BE2C (cell line): Measurements from ENCODE around the gene TNFRSF9.

Source experiments
- DNase-seq: peaks from one replicate; pipeline ENCODE4 v3.0.0-alpha.2; 2020
- H3K27me3 ChIP-seq: fragments of 250-450 bp; sonication (Bioruptor Pico); 2 replicates; pipeline ENCODE4 v1.5.1; 2020; ENCODE audit warnings: mild to moderate bottlenecking
- H3K36me3 ChIP-seq: fragments of 250-450 bp; sonication (Bioruptor Pico); 2 replicates; pipeline ENCODE4 v1.5.1; 2020; ENCODE audit warnings: mild to moderate bottlenecking
- H3K4me1 ChIP-seq: fragments of 250-450 bp; sonication (Bioruptor Pico); 2 replicates; pipeline ENCODE4 v1.5.1; 2020
- H3K4me3 ChIP-seq: 2 replicates; pipeline ENCODE4 v1.5.1; 2011; ENCODE audit warnings: low read depth, low read length
- H3K9me3 ChIP-seq: fragments of 250-450 bp; sonication (Bioruptor Pico); 2 replicates; pipeline ENCODE4 v1.5.1; 2020
- TF ChIP-seq, protein P1 (sequence below): IDR thresholded peaks from 2 replicates; pipeline ENCODE4 v1.5.1; 2012; ENCODE audit warnings: mild to moderate bottlenecking, low read depth, low read length

The TNFRSF9 gene

DNA sequence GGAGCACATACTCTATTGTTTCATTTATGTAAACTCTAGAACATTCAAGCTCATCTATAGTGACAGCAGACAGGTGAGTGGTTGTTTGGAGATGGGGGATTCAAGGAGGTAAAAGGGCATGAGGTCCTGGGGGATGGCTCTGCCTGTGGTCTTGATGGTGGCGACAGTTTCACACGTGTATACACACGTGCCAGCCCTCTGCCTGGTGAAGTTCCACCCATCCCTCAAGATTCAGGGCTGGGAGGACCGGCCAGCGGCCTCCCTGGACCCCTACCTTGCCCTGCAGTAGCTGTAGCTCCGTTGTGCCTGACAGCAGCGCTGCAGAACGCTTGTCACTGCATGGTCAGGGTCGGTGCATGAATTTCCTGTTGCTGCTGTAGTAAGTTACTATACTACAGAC, 48.8 kb downstream of the TNFRSF9 start:
- no peaks in the 10 kb centered on the region for H3K27me3 ChIP-seq
- no peak for DNase-seq
- no peaks in the 10 kb centered on the region for H3K36me3 ChIP-seq
- no peaks in the 10 kb centered on the region for H3K9me3 ChIP-seq
- TF ChIP-seq, protein P1, sequence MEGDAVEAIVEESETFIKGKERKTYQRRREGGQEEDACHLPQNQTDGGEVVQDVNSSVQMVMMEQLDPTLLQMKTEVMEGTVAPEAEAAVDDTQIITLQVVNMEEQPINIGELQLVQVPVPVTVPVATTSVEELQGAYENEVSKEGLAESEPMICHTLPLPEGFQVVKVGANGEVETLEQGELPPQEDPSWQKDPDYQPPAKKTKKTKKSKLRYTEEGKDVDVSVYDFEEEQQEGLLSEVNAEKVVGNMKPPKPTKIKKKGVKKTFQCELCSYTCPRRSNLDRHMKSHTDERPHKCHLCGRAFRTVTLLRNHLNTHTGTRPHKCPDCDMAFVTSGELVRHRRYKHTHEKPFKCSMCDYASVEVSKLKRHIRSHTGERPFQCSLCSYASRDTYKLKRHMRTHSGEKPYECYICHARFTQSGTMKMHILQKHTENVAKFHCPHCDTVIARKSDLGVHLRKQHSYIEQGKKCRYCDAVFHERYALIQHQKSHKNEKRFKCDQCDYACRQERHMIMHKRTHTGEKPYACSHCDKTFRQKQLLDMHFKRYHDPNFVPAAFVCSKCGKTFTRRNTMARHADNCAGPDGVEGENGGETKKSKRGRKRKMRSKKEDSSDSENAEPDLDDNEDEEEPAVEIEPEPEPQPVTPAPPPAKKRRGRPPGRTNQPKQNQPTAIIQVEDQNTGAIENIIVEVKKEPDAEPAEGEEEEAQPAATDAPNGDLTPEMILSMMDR, result no peak
- H3K4me1 ChIP-seq, result no peaks in the 10 kb centered on the region
- no peak overlapping the region for H3K4me3 ChIP-seq

DNA sequence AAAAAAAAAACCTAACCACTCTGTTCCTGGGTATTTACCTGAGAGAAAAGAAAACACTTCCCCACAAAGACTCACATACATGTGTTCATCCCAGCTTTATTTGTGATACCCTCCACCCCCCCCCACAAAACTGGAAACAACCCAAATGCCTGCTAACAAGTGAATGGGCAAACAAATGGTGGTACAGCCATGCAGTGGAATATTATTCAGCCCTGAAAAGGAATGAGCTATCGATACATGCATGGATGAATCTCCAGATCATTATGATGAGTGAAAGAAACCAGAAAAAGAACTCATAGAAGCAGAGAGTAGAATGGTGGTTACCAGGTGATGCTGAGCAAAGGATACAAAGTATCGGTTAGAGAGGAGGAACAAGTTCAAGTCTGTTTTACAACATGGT, 49.8 kb downstream of the TNFRSF9 start:
- Histone ChIP-seq H3K4me3 (no peak overlapping the region), H3K27me3 (no peaks in the 10 kb centered on the region), H3K9me3 (no peaks in the 10 kb centered on the region), H3K36me3 (no peaks in the 10 kb centered on the region), H3K4me1 (no peaks in the 10 kb centered on the region)
- TF ChIP-seq, protein P1, result no peak
- no peak for DNase-seq

DNA sequence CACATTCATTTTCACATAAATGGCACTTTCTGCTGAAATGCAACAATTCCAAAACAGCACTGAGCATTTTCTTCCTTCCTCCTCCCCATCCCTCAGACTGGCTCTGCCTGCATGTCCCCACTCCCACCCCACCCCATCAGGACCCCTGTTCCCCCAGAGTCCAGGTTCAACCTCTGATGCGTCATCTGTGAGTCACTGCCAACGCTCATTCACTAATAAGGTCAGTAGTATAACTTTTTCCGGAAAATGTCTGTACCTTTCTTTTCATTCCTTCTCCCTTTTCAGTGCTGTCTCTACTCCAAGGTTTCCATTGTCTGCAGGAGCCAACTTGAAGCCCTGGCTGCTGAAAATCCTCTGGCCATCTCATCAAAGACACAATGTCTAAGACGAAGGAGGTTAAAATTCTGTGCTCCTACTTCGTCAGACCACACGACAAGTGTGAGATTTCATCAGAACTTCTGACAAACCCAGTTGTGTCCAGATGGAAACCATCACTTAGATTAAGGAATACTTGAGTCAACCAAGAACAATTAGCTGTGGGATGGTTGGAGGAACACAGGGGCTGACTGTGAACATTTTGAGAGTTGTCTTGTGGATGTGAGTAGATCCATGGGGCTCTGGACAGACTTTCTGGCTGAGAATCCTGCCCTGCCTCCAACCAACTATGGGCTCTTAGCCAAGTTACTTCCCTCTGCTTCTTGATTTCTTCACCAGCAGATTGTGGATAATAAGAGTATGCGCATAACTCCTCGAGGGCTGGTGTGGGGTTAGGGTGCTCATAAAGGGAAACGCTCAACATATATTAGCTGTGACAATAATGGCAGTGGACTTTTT, 52.2 kb downstream of the TNFRSF9 start:
- TF ChIP-seq, protein P1, result no peak
- no peaks in the 10 kb centered on the region for H3K4me1 ChIP-seq
- H3K27me3 ChIP-seq, result no peaks in the 10 kb centered on the region
- no peak overlapping the region for H3K4me3 ChIP-seq
- no peak for DNase-seq
- H3K9me3 ChIP-seq, result no peaks in the 10 kb centered on the region
- H3K36me3 ChIP-seq, result no peaks in the 10 kb centered on the region

DNA sequence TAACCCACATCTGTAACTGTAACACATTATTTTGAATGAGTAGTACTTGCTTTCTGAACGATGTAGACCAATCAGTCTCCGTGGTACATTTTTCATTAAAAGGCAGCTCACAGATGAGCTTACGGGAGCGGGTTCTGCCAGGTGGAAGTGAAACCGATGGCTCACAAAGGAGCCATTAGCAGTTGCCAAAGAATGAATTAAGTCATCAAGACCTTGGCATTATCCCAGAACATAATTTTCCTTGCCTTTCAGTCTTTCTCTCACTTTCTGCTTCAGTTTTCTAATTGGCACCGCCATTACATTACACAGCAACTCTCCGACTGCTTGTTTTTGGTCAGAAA, 54.3 kb downstream of the TNFRSF9 start:
- no peak for DNase-seq
- TF ChIP-seq, protein P1, result no peak

DNA sequence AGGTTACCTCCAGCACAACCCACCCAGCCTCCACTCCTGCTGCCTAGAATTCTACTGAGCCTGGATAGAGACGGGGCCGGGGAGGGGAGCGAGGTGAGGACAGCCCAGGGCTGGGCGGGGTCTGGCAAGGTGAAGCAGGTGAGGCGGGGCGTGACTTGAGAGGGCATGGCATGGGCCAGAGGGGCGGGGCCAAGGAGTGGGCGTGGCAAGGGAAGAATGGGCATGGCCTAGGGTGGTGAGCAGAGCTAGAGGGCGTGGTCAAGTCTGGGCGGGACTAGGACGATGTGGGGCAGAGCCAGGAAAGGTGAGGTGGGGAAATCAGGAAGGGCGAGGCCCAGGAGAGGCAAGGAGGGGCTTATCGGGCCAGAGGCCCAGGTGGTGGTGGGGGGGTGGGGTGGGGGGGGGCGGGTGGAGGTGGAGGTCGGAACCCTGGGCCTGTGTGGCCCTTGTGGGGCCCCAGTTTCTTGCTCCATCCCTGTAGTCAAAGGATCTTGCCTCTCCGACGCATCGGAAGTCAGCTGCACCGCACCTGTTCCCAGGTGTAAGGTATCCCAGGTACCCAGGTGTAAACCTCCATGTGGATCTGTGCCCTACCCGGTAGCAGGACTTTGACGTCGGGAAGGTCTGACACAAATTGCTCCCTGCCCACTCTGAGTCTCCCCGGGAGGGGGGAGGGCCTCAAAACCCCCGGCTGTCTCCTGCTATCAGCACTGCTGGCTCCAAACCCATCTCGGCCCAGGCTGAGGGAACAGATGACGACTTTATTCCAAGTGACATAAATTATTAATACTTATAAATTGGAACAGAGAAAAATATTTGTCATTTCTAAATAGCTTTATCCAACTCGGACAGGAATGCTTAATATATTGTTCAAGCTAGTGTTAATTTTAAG, 54.9 kb downstream of the TNFRSF9 start:
- Histone ChIP-seq H3K9me3 (no peaks in the 10 kb centered on the region), H3K36me3 (no peaks in the 10 kb centered on the region), H3K4me1 (no peaks in the 10 kb centered on the region), H3K27me3 (no peaks in the 10 kb centered on the region), H3K4me3 (no peak overlapping the region)
- TF ChIP-seq, protein P1, result no peak
- peak; percentile 12 for DNase-seq

More for the DNA sequence above, 54.3 kb downstream of the TNFRSF9 start:
- Histone ChIP-seq H3K4me3 (no peak overlapping the region), H3K27me3 (no peaks in the 10 kb centered on the region), H3K36me3 (no peaks in the 10 kb centered on the region), H3K4me1 (no peaks in the 10 kb centered on the region), H3K9me3 (no peaks in the 10 kb centered on the region)
